Ovary (tissue), 3 donors: ENCODE results near the gene MCU.

Experiments
- CTCF ChIP-seq, 3 donors: fragments of 450-650 bp in 2 of 3; fragments of 200-600 bp in 1 of 3; IDR thresholded peaks; one replicate each; pipeline versions ENCODE4 v1.5.1 to v1.8.0; 2016 to 2022; ENCODE audit warnings: antibody characterized with exemption in 3 of 3, mild to moderate bottlenecking in 1 of 3
- EP300 ChIP-seq: sonication (generic); formaldehyde crosslinking; IDR thresholded peaks from one replicate; pipeline ENCODE4 v1.6.1; 2017; ENCODE audit warnings: antibody characterized with exemption
- donor health status: DM: no; HTN: no; CAD: no.

- no peak for TF ChIP-seq CTCF (IDR thresholded peaks at IDR 0.05)
- TF ChIP-seq EP300: no peak
Observed at GRCh38 chr10:72782649-72783330, 90.8 kb downstream of the MCU start.
